Metanephros (tissue), 2 donors: ENCODE data around the gene SCARF2. TPM values are rescaled to one million over a fixed set of nuclear protein-coding genes. Genes with fewer than 3 reads are reported as not detected.

ENCODE experiments used
- small RNA-seq: library from RNA; depleted of rRNA; stranded (forward); fragments of <200 nt; gene quantifications from one replicate; pipeline ENCODE3, GENCODE V24; 2014; ENCODE audit warnings: low replicate concordance
- total RNA-seq: library from RNA; depleted of rRNA; stranded (reverse); fragments of >200 nt; gene quantifications from one replicate; pipeline ENCODE4 v1.2.3, GENCODE V29; 2014

Gene SCARF2, protein sequence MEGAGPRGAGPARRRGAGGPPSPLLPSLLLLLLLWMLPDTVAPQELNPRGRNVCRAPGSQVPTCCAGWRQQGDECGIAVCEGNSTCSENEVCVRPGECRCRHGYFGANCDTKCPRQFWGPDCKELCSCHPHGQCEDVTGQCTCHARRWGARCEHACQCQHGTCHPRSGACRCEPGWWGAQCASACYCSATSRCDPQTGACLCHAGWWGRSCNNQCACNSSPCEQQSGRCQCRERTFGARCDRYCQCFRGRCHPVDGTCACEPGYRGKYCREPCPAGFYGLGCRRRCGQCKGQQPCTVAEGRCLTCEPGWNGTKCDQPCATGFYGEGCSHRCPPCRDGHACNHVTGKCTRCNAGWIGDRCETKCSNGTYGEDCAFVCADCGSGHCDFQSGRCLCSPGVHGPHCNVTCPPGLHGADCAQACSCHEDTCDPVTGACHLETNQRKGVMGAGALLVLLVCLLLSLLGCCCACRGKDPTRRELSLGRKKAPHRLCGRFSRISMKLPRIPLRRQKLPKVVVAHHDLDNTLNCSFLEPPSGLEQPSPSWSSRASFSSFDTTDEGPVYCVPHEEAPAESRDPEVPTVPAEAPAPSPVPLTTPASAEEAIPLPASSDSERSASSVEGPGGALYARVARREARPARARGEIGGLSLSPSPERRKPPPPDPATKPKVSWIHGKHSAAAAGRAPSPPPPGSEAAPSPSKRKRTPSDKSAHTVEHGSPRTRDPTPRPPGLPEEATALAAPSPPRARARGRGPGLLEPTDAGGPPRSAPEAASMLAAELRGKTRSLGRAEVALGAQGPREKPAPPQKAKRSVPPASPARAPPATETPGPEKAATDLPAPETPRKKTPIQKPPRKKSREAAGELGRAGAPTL
- 40.4 TPM for total RNA-seq

DNA sequence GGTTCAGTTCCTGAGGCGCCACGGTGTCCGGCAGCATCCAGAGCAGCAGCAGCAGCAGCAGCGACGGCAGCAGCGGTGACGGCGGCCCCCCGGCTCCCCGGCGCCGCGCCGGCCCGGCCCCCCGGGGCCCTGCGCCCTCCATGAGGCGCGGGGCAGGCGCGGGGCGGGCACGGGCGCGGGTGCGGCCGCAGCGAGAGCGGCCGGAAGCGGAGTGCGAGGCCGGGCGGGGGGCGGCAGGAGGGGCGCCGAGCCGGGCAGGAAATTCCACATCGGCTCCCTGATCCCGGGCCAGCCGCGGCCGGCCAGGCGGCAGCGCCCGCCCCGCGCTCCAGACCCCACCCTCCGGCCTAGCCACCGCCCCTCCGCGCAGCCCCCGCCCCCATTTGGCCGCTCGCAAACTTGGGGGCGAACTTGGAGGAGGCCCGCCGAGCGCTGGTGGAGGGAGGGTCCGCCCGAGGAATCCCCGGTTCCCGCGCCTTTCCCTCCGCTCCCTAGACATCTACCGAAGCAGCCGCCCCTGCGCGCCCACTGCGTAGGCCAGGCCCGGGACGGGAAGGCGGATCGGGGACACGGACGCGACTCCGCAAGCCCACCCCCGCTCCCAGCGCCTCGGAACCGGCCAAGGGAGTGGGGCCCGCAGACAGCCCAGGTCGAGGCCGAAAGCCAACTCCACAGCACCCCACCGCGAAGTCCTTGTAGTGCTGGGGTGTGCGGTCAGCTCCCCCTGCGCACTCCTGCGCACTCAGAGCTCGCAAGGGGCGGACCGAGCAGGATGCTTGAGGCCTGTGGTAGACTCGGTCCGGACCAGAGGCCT lies at the start of gene SCARF2:
Gene SCARF2 (minus strand): TSS at position 213 of the 814 bp plus-strand sequence. CDS start 71 bp downstream, at position 142.

DNA sequence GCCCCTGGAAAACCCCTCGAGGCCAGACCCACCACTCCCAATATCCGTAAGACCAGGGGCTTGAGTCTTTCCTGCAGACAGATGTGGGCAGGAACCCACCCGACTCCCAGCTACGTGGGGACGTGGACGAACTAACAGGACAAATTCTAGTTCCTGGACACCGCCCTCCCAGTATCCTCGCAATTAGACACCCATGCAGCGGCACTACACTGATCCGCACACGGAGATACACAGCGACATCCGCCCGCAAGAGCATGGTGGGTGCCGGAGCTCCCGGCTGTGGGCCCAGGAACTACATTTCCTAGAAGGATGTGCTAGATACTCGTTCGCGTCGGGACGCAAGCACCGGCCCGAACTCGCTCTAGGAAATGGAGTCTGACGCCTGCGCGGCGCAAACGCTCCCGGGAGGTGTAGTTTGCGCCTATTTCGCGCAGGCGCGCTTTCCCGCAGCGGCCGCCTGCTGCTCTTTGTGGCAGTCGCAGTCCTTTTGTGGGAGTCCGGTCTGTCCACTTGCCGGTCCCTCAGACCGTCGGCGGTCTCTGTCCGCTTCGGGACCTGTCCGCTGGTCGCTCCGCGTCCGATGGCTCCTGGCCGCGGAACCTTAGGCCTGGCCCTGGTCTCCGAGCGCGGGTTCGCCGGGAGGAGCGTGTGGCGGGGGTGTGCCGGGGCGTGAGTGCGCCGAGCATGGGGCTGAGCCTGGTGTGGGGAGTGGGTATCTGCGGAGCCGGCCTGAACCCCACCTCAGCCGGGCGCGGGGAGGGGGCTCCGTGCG lies 43.7 kb downstream of the SCARF2 start, which contains the start of gene ZNF74:
Gene ZNF74 (plus strand): TSS at position 447 of the 772 bp plus-strand sequence. CDS start 478 bp downstream, outside the sequence.

Small RNA genes lying within 50 kb of the gene (small RNA-seq; reads per million reads assigned to genes)
- not detected for gene RF00019
- gene RN7SL812P: not detected
- gene RNU6-225P: not detected
- gene RNY1P9: not detected

Other genes starting within 250 kb of the SCARF2 start
- 7.6 TPM for gene RTN4R, start 169.5 kb downstream of the SCARF2 start, total RNA-seq
- 62.5 TPM for gene DGCR6L, start 117.8 kb downstream of the SCARF2 start, total RNA-seq
- gene ZNF74, start 43.7 kb downstream of the SCARF2 start, total RNA-seq: 26.2 TPM
- 49.9 TPM for gene KLHL22, start 58.0 kb upstream of the SCARF2 start, total RNA-seq
- gene MED15, start 69.8 kb upstream of the SCARF2 start, total RNA-seq: 64.3 TPM